Measurements from ENCODE around the gene DRG2. TPM values are rescaled to one million over a fixed set of nuclear protein-coding genes. Genes with fewer than 3 reads are reported as not detected.
A peak's percentile ranks its signal among the peaks of the same experiment; 100 is the strongest.

Gene DRG2
- total RNA-seq, 1 experiment from 2014 or later, result 42.0 TPM

- no TSS peak for BruUV-seq (replicated peaks)
- Histone ChIP-seq H3K27me3 (ENCODE audit: control insufficient read depth, insufficient read depth, low read length) (no peaks in the 10 kb centered on the region), H3K9me3 (ENCODE audit: control insufficient read depth, insufficient read depth, low read depth, low read length) (no peaks in the 10 kb centered on the region), H3K36me3 (ENCODE audit: control insufficient read depth, insufficient read depth, low read length) (no peaks in the 10 kb centered on the region), H3K4me3 (ENCODE audit: low read depth in 2 of 2, low read length in 2 of 2) (no peak overlapping the region), H3K27ac (ENCODE audit: low read length) (no peak overlapping the region), H3K4me1 (ENCODE audit: control insufficient read depth, insufficient read depth, low read length) (no peaks in the 10 kb centered on the region)
- DNase-seq (ENCODE audit: low read depth, low spot score), result no peak
- TF ChIP-seq REST (IDR thresholded peaks at IDR 0.05; ENCODE audit: insufficient read depth in 1 of 2, low read depth in 2 of 2, low read length in 1 of 2), result no peak
- TF ChIP-seq POLR2AphosphoS5 (IDR thresholded peaks at IDR 0.05; ENCODE audit: low read depth, low read length), result no peak
- TF ChIP-seq TCF7L2 (IDR thresholded peaks at IDR 0.05; ENCODE audit: low read depth, low read length), result no peak
- TF ChIP-seq CTCF (IDR thresholded peaks at IDR 0.05), result no peak
- TF ChIP-seq SIN3A (IDR thresholded peaks at IDR 0.05; ENCODE audit: borderline replicate concordance, insufficient read depth, low read depth, low read length), result no peak
- ATAC-seq, result peak; percentile 33; the same call in 1 of the 2 replicates
- intact Hi-C loops (cut with micrococcal nuclease; ENCODE audit: unreplicated experiment), result no loop called here
- in situ Hi-C loops (cut with HindIII; ENCODE audit: low pct_unique_long_range_greater_than_20kb, low sequenced_read_pairs), result no loop called here
- ChIA-PET POLR2A (no interaction called here), CTCF (interaction anchor here (0.5 kb wide), 1 partner anchor 15 kb away, joined by 3 read pairs; no protein-coding TSS in a partner anchor)
Measured at GRCh38 chr17:18129041-18129502, 41.3 kb downstream of the DRG2 start.

GRCh38 chr17:18132711-18133110, 45.0 kb downstream of the DRG2 start:
- H3K4me1 ChIP-seq (ENCODE audit: control insufficient read depth, insufficient read depth, low read length), result no peaks in the 10 kb centered on the region
- TF ChIP-seq CTCF (IDR thresholded peaks at IDR 0.05) (no peak), TCF7L2 (IDR thresholded peaks at IDR 0.05; ENCODE audit: low read depth, low read length) (no peak), SIN3A (IDR thresholded peaks at IDR 0.05; ENCODE audit: borderline replicate concordance, insufficient read depth, low read depth, low read length) (no peak), POLR2AphosphoS5 (IDR thresholded peaks at IDR 0.05; ENCODE audit: low read depth, low read length) (no peak), REST (IDR thresholded peaks at IDR 0.05; ENCODE audit: insufficient read depth in 1 of 2, low read depth in 2 of 2, low read length in 1 of 2) (no peak)
- ChIA-PET POLR2A (interaction anchor here (0.5 kb wide), 1 partner anchor 110 kb away, joined by 4 read pairs; no protein-coding TSS in a partner anchor), CTCF (no interaction called here)
- H3K27ac ChIP-seq (ENCODE audit: low read length), result no peak overlapping the region
- intact Hi-C loops (cut with micrococcal nuclease; ENCODE audit: unreplicated experiment), result no loop called here
- in situ Hi-C loops (cut with HindIII; ENCODE audit: low pct_unique_long_range_greater_than_20kb, low sequenced_read_pairs), result no loop called here
- H3K36me3 ChIP-seq (ENCODE audit: control insufficient read depth, insufficient read depth, low read length), result no peaks in the 10 kb centered on the region
- no TSS peak for BruUV-seq (replicated peaks)
- ATAC-seq (no peak), DNase-seq (ENCODE audit: low read depth, low spot score) (no peak)
- H3K4me3 ChIP-seq (ENCODE audit: low read depth in 2 of 2, low read length in 2 of 2), result no peak overlapping the region
- no peaks in the 10 kb centered on the region for H3K9me3 ChIP-seq (ENCODE audit: control insufficient read depth, insufficient read depth, low read depth, low read length)
- H3K27me3 ChIP-seq (ENCODE audit: control insufficient read depth, insufficient read depth, low read length), result no peaks in the 10 kb centered on the region

Data from Panc1 (cell line).